Fibroblast of skin of left biceps (primary cell): ENCODE data around the gene TAOK2.
"Not testable (repeated sequence)": the region's sequence is repeated elsewhere in the genome, so short reads cannot be mapped to it uniquely, and the experiment has no call there.

ENCODE experiments used
- DNase-seq, 2 experiments: peaks; one replicate each; pipeline ENCODE4 v3.0.0-alpha.2; 2013; ENCODE audit warnings: low read depth in 2 of 2

The TAOK2 gene

DNA sequence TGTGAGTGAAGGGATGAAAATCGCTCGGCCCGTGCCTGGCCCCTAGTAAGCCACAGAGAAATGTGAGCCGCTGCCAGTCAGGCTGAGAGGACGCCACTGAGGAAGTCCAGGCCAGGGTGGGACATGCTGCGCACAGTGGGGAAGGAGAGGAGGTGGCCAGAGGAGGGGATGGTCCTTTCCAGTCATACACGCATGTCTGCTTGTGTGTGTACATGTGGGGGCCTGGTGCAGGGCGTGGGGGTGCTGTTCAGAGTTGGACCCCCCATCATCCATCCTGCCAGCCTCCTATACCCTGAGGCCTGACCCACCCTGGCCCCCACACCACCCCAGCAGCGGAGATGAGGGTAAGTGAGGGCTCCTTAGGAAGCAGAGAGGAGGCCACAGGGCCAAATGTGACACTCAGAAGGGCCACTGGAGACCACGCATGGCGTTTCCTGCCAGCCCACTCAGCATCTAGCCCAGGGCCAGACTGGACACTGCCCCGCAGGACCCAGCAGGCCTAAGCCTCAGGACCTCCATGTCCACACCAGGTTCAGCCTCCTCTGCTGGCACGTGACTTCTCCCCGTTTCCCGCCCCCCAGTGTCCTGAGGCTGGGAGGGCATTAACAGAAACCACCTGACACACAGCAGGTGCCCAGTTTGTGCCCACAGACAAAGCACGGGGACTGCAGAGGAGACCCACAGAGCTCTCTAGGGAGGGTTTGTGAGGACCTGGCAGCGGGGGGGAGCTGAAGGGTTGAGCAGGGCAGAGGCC, 30.2 kb downstream of the TAOK2 start:
- no peak for DNase-seq

DNA sequence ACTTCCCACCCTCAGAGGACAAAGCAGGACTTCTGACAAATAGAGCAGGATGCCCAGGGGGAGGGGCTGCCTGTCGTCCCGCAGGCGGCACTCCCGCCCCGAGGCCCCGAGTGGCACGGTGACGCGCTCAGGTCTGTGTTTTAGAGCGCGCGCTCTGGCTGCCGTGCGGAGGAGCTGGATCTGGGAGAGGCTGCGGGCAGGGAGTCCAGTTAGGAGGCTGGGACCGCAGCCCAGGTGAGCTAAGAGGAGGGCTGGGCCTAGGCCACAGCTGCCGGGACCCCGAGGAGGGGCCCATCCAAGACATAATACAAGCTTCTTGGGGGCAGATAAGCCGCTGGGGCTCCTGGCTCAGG, 30.7 kb downstream of the TAOK2 start:
- DNase-seq = no peak

DNA sequence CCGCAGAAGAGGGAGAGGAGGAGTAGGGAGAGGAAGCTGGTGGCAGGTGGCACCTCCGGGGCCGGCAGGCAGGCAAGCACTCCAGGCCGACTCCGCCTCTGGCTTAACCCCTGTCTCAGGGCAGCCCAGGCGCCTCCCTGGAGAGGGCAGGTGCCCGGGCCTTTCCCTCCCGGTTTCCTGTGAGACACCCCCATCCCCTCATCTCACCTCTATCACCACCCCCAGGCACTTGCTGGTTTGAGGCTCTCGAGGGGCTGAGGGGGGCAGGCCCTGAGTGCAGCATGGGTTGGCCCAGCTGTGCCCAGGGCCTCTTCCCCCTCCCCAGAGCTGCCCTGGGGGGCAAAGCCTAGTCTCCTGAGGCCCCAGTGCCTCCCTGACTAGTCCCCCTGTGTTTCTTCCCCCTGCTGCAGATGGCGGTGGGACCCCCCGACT, 31.2 kb downstream of the TAOK2 start:
- no peak for DNase-seq

DNA sequence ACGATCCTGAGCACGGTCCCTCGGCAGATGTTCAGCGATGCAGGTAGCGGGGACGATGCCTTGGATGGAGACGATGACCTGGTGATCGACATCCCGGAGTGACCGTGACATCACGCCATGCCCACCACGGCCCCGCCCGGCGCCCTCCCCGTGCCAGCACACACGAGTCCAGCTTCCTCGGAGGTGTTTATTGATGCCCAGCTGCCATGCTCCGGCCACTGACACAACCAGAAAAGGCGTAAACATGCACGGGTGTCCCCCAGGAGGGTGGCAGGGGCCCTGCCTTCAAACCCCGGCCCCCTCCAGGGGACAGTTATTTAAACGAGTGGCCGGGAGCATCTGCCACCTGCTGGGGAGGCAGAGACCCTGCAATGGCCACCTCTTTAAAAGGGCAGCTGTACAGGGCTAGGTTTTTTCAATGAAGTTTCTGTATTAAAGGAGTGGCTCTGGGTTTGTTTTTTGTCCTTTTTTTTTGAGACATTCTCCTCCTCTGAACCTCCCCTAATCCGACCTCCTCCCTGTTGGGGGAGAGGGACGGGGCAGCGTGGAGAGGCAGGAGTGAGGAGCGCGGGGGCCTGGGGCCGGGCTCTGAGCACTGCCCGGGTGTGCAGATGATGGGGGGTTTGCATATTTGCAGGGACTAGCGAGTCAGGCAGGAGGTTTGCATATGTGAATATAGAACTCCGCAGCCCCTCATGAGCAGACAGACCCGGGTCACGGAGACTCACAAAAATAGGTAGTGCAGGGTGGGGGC, 31.9 kb downstream of the TAOK2 start:
- peak in 1 of 2 experiments; percentile 5 for DNase-seq

DNA sequence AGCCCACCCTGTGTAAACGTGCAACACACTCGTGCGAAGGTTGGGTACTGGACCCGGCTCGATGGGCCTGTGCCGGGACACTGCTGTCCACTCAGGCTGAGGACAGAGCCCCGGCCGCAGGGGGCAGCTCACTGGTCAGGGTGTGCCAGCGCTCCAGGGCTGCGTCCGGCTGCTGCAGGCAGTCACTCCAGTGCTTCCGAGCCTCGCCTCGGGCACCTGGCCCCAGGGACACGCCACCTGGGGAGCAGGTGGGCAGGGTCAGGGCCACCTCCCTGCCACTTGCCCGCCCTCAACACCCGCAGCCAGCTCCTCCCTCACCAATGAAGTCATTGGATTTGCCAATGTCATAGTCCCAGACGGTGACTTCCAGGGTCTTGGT, 32.4 kb downstream of the TAOK2 start:
- DNase-seq = no peak

DNA sequence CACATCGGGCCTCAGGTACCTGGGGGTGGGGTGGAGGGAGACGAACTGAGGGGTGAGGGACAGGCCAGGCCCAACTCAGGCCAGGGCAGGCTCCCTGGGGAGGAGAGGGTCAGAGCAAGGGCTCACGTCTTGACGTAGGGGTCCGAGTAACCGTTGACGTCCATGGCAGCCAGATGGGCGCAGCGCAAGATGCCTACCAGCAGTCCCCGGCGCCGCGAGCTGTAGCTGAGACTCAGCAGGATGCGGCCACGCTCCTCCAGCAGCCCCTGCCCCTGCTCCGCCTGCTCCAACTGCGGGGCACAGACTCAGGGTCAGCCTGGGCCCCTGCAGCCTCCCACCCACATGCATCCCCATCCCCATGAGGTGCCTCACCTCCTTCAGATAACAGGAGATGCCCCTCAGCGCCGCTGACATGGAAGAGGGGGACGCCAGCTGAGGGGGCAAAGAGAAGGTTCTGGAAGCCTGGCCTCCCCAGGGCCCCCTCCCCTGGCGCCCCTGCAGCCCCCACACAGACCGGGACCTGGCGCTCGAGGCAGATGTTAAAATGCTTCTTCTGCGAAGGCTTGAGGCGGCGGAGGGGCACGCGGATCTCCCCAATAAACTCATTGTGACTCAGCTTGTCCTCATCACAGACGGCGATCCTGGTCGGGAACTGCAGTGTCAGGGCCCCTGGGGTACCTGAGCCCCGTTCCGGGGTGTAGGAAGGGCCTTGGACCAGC, 33.1 kb downstream of the TAOK2 start:
- no peak for DNase-seq

DNA sequence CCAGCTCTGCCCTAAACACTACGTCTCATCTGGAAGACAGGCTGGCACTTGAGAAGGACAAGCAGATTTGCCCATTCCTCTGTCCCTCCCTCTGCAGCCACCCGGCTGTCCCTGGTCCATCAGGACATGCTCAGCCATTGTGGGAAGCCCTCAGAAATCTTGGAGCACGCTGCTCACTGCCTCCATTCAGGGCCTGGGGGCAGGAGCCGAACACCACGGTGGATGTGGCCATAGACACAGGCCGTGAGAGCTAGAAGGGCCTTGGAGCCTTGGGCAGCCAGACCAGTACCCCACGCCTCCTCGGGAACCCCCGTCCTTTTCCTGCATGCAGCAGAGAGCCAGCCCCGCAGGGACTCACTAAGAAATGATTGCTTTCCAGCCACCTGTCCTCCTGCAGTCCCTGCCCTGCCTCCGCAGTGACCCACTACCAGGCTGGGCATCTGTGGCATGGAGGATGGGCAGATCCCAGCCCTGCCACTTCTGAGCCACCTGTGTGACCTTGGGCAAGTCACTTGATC, 33.8 kb downstream of the TAOK2 start:
- DNase-seq = no peak

DNA sequence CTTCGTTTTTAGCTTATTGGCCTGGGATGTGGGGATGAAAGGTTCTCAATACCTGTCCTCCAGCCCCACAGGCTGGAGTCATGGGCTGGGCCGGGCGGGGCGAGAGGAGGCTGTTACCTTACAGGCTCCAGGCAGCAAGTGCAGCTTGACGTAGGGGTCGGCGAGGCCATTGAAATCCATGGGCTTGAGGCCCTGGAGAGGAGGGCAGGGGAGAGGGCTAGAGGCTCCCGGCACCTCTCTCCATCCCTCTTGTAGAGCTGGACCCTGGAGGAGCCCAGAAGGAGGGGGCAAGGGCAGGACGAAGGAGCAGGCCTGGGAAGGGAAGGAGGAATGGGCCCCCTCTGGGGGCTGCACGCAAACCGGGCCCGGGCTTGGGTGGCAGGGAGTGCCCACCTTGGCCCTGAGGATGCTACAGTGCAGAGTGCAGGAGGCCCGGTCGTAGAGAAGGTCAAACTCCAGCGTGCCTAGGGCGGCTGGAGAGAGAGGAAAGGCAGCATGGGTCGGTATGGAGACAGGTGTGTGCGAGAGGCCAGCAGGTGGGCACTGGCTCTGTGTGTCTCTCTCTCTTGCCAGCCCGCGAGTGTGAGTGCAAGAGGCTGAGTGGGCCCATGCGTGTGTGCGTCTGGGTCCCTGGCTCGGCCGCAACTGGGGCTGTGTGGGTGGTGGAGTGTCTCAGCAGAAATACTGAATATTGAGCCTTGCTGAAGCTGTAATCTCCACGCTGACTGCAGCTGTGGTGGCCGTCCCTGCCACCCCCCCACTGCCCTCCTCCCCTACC, 35.6 kb downstream of the TAOK2 start:
- no peak for DNase-seq

DNA sequence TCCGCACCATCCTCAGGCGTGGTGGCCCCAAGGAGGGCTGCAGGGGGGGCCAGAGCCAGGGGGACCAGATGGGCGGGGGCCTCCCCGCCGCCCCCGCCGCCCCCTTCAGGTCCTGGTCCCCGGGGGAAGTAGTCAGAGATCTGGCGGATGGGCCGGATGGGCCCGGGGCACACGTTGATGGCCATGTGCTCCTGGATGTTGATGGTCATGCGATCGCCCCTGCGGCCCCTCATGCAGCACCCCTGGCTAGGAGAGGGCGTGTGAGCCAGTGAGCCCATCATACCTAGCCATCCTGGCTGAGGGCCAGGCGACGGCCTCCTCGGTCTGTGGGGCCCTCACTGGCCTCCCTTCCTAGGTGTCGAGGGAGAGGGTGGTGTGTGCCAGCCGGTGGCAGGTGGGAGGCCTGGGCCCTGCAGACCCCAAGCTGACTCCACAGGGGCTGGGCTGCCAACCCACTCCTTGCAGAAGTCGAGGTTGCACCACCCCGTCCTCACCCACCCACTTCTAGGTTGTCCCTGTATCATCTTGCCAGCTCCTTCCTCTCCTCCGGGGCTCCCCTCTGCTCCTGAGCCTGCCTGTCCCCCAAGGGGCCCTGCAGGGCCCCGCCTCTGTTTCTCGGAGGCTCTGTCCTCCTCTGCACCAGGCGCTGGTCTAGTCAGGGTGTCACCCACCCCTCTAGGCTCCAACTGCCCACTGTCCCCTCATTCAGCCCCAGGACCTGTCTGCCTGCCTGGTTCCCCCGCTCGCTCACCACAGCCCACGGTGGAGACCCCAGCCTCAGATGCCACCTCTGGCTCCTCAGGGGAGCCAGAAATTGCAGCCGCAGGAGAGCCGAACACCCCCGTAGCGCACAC, 36.5 kb downstream of the TAOK2 start:
- DNase-seq = no peak

DNA sequence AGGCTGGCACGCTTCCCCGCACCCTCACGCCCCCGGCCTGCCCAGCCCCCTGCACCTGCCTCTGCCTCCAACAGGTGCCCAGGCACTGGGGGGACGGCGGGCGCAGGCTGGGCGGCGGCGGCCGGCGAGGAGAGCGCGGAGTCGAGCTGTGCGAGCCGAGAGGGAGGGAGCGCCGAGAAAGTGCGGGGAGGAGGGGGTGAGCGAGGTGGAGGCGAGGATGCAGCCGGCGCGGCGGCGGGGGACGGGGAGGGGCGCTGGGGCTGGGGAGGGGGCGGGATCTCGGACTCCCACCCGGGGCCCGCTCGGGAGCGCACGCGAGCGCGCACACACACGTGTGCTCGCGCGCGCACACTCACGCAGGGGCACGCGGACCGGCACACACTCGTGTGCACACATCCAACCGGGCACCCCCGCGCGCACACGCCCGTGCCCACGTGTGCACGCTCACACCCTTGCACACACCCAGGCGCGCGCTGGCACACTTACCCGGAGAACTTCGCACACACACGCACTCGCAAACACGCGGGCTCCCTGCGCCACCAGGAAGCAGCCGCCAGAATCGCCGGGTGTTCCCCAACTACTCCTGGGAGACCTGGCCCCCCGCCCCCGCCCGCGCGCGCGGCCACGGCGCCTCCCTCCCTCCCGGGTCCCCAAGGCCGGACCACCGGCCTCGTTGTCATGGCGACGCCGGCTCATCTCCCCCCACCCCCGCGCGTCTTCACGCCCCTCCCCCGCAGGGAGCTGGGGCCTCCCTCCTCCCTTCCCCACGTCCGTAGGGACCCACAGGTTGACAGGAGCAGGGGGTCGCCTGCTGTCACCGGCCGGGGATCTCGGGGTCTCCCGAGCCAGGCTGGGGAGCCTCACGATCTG, 37.4 kb downstream of the TAOK2 start, which contains the start of gene DOC2A:
DOC2A (minus strand) TSS at position 184 of the 870 bp plus-strand sequence. CDS start 805 bp downstream, outside the sequence.
- DNase-seq = no peak

DNA sequence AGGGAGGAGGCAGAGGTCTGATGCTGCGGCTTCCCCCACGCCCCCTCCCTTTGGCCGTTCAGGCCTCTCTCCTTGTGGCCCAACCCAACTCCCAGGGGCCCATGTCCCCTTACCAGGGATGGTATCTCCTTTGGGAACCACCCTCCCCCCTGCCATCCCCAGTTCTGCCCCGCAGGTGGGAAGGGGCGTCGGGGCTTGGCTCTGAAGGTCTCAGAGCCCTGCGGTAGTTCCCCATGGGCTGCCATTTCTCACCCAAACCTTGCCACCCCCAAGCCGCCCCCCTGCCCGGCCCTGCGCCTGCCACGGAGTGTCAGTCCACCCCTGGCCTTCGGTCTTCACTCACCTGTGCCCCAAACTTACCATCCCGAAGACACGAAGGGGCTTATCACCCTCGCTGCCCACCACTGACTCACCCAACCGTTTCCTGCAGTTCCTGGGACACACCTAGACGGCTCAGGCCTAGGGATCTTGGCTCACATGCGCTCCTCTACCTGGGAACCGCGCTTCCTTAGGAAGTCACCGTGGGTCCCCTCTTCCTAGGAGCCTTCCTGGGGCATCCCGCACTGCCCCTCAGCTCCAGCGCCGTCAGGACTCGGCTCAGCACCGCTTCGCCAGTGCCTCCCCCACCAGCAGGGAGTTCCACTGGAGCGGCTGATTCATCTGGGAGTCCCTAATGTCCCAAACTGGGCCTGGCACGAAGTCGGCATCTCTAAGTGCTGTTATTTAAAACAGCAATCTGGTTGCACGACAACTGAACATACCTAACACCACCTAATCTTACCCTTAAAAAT, 38.2 kb downstream of the TAOK2 start:
- DNase-seq = no peak

DNA sequence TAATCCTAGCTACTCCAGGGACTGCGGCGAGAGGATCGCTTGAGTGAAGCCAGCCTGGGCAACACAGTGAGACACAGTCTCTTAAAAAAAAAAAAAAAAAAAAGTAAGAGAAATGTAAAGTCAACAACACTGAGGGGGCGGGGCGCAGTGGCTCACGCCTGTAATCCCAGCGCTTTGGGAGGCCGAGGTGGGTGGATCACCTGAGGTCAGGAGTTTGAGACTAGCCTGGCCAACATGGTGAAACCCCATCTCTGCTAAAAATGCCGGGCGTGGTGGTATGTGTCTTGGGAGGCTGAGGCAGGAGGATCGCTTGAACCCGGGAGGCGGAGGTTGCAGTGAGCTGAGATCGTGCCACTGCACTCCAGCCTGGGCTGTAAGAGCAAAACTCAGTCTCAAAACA, 38.9 kb downstream of the TAOK2 start:
- DNase-seq = not testable (repeated sequence)

DNA sequence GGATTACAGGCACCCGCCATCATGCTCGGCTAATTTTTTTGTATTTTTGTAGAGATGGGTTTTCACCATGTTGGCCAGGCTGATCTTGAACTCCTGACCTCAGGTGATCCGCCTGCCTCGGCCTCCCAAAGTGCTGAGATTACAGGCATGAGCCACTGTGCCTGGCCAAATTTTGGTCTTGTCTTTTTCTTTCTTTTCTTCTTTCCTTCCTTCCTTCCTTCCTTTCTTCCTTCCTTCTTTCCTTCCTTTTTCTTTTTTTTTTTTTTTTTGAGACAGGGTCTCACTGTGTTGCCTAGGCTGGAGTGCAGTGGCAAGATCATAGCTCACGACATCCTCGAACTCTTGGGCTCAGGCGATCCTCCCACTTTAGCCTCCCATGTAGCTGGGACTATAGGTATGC, 41.8 kb downstream of the TAOK2 start:
- not testable (repeated sequence) for DNase-seq

DNA sequence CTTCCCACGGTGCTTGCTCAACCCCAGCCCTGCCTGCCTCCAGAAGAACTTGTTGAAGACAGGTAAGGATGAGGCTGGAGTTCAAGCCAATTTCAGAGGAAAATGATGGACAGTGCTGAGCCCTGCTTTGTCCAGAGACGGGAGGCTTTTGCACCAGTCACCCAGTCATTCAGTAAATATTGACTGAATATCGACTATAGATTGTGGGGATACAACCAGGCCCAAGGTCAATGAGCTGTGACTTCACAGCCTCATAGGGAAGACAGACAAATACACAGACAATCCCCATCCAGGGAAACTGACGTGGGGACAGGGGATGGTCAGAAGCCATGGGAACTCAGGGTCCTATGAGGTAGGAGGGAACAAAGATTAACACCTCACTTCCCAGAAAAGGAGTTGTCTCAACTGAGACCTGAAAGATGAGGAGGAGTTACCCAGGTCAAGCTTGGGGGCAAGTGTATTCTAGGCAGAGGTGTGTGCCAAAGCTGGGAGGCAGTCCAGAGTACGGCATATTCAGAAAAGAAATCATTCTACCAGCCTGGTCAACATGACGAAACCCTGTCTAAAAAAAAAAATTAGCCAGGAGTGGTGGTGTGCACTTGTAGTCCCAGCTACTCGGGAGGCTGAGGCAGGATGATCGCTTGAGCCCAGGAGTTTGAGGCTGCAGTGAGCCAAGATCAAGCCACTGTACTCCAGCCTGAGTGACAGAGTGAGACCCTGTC, 43.0 kb downstream of the TAOK2 start:
- DNase-seq = no peak

DNA sequence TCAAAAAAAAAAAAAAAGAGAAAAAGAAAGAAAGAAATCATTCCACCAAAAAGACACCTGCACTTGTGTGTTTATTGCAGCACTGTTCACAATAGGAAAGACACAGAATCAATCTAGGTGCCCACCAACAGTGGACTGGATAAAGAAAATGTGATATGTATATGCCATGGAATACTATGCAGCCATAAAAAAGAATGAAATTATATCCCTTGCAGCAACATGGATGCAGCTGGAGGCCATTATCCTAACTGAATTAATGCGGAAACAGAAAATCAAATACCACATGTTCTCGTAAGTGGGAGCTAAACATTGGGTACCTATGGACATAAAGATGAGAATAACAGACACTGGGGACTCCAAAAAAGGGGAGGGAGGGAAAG, 43.6 kb downstream of the TAOK2 start:
- DNase-seq = no peak

DNA sequence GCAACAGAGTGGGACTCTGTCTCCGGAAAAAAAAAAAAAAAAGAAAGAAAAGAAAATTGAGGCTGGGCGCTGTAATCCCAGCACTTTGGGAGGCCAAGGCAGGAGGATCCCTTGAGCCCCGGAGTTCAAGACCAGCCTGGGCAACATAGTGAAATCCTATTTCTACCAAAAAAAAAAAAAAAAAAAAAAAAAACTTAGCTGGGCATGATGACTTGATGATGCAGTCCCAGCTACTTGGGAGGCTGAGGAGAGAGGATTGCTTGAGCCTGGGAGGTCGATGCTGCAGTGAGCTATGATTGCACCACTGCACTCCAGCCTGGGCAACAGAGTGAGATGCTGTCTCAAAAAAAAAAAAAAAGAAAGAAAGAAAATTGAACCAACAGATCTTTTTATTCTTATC, 44.3 kb downstream of the TAOK2 start:
- not testable (repeated sequence) for DNase-seq

DNA sequence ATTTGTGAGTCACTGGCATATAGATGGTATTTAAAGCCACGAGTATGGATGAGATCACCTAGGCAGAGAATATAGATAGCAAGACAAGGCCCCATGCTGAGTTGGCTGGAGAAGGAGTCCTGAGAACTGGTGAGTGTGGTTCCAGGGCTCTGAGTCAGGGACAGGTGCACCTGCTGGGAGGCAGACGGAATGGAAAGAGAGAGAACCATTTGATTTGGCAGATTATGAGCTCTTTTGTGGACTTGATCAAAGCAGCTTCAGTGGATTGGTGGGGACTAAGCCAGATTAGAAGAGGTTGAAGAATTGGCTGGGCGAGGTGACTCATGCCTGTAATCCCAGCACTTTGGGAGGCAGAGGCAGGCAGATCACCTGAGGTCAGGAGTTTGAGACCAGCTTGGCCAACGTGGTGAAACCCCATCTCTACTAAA, 45.1 kb downstream of the TAOK2 start:
- no peak for DNase-seq

DNA sequence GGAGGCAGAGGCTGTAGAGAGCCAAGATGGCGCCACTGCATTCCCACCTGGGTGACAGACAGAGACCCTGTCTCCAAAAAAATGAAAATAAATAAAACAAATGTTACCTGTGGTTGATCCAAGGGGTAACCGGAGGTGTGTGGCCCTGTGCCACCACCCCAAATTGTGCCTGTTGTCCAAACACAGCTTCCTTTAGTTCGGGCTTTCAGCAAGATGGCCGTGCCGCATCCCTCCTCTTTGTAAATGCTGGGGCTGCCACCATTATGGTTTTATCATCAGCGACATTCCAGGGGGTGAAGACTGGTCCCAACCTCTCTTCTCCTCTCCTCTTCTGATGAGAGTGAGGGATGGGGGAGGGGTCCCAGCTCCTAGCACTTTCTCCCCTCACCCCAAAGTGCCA, 49.2 kb downstream of the TAOK2 start, which contains the start of gene C16orf92:
C16orf92 (plus strand) TSS at position 312 of the 400 bp plus-strand sequence. CDS start 143 bp downstream, outside the sequence.
- no peak for DNase-seq
